Measurements from ENCODE around the gene GALNTL6.

Gene GALNTL6

DNA sequence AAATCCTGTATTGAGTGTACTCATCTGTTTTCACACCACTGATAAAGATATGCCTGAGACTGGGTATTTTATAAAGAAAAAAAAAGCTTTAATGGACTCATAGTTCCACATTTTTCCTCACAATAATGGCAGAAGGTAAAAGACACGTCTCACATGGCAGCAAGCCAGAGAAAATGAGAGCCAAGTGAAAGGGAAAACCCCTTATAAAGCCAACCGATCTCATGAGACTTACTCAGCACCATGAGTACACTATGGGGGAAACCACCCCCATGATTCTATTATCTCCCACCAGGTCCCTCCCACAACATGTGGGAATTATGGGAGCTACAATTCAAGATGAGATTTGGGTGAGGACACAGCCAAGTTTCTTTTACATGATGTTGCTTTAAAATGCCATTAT is 171.9 kb downstream of the GALNTL6 start:
- H3K4me3 Mint-ChIP-seq: no peak overlapping the region
- no peaks in the 10 kb centered on the region for H3K36me3 Mint-ChIP-seq (ENCODE audit: low read depth)
- peaks cover 57% of the 10 kb centered on the region for H3K9me3 Mint-ChIP-seq
- H3K4me1 Mint-ChIP-seq (ENCODE audit: low read depth): no peaks in the 10 kb centered on the region
- H3K27ac Mint-ChIP-seq: no peak overlapping the region
- intact Hi-C loops (cut with micrococcal nuclease): no loop called here
- H3K27me3 Mint-ChIP-seq: no peaks in the 10 kb centered on the region

- no peaks in the 10 kb centered on the region for H3K4me1 Mint-ChIP-seq (ENCODE audit: low read depth)
- no peaks in the 10 kb centered on the region for H3K27me3 Mint-ChIP-seq
- peaks cover 16% of the 10 kb centered on the region for H3K9me3 Mint-ChIP-seq
- no peaks in the 10 kb centered on the region for H3K36me3 Mint-ChIP-seq (ENCODE audit: low read depth)
- intact Hi-C loops (cut with micrococcal nuclease): no loop called here
- H3K4me3 Mint-ChIP-seq: no peak overlapping the region
- H3K27ac Mint-ChIP-seq: no peak overlapping the region
Observed at GRCh38 chr4:171993247-171993646, 180.0 kb downstream of the GALNTL6 start.

DNA sequence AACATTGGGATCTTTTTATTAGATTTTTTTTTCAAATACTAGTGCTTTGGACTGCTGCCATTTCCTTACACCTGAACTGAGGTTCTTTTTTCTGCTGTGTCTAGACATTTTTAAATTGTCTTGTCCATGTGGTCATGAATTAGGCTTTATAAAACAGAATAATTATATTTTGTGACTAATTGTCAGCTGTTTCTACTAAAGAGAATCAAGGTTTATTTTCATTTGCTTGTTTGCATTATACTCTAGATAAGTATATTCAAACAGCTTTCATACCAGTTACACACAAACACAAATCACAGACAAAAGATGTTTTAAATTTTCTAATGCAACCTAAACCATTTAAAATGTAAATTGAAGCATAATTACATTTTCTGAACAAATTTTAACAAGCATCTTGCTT is 194.7 kb downstream of the GALNTL6 start:
- intact Hi-C loops (cut with micrococcal nuclease): no loop called here
- Mint-ChIP-seq H3K27me3 (no peaks in the 10 kb centered on the region), H3K36me3 (ENCODE audit: low read depth) (no peaks in the 10 kb centered on the region), H3K9me3 (no peaks in the 10 kb centered on the region), H3K4me3 (no peak overlapping the region), H3K4me1 (ENCODE audit: low read depth) (peaks cover 5% of the 10 kb centered on the region), H3K27ac (no peak overlapping the region)

- intact Hi-C loops (cut with micrococcal nuclease): no loop called here
- Mint-ChIP-seq H3K4me1 (ENCODE audit: low read depth) (peaks cover 5% of the 10 kb centered on the region), H3K4me3 (no peak overlapping the region), H3K36me3 (ENCODE audit: low read depth) (no peaks in the 10 kb centered on the region), H3K9me3 (no peaks in the 10 kb centered on the region), H3K27ac (no peak overlapping the region), H3K27me3 (no peaks in the 10 kb centered on the region)
Observed at GRCh38 chr4:172009446-172010230, 196.4 kb downstream of the GALNTL6 start.

- H3K4me1 Mint-ChIP-seq (ENCODE audit: low read depth): peaks cover 5% of the 10 kb centered on the region
- peaks cover 2% of the 10 kb centered on the region for H3K9me3 Mint-ChIP-seq
- H3K27ac Mint-ChIP-seq: no peak overlapping the region
- H3K4me3 Mint-ChIP-seq: no peak overlapping the region
- intact Hi-C loops (cut with micrococcal nuclease): no loop called here
- no peaks in the 10 kb centered on the region for H3K36me3 Mint-ChIP-seq (ENCODE audit: low read depth)
- no peaks in the 10 kb centered on the region for H3K27me3 Mint-ChIP-seq
Observed at GRCh38 chr4:172011196-172011595, 198.0 kb downstream of the GALNTL6 start.

- Mint-ChIP-seq H3K4me3 (no peak overlapping the region), H3K27ac (no peak overlapping the region), H3K36me3 (ENCODE audit: low read depth) (no peaks in the 10 kb centered on the region), H3K27me3 (no peaks in the 10 kb centered on the region), H3K4me1 (ENCODE audit: low read depth) (no peaks in the 10 kb centered on the region), H3K9me3 (peaks cover 28% of the 10 kb centered on the region)
- intact Hi-C loops (cut with micrococcal nuclease): no loop called here
Observed at GRCh38 chr4:172018358-172018757, 205.2 kb downstream of the GALNTL6 start.

- Mint-ChIP-seq H3K9me3 (no peaks in the 10 kb centered on the region), H3K27ac (no peak overlapping the region), H3K4me1 (ENCODE audit: low read depth) (no peaks in the 10 kb centered on the region), H3K27me3 (no peaks in the 10 kb centered on the region), H3K36me3 (ENCODE audit: low read depth) (no peaks in the 10 kb centered on the region), H3K4me3 (no peak overlapping the region)
- intact Hi-C loops (cut with micrococcal nuclease): no loop called here
Observed at GRCh38 chr4:172035562-172035961, 222.4 kb downstream of the GALNTL6 start.

DNA sequence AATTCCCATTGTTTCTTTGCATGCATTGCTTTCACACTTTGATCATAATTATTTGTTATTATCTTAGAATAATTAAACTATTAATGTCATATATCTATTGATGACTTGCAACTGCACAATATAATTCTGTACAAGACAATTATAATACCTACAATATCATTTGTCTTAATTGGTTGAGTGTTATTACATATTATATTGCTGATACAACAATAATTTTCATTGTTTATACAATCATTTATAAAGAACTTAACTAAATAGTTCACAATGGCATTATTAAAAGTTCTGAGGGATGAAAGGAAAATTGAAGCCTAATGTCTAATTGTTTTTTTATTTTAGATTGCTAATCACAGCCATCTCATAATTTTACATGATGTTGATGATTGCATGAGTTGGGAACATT is 227.6 kb downstream of the GALNTL6 start:
- intact Hi-C loops (cut with micrococcal nuclease): no loop called here
- Mint-ChIP-seq H3K27me3 (no peaks in the 10 kb centered on the region), H3K9me3 (no peaks in the 10 kb centered on the region), H3K4me1 (ENCODE audit: low read depth) (no peaks in the 10 kb centered on the region), H3K36me3 (ENCODE audit: low read depth) (no peaks in the 10 kb centered on the region), H3K27ac (no peak overlapping the region), H3K4me3 (no peak overlapping the region)

GRCh38 chr4:172042714-172043114 is 229.5 kb downstream of the GALNTL6 start:
- intact Hi-C loops (cut with micrococcal nuclease): no loop called here
- Mint-ChIP-seq H3K4me1 (ENCODE audit: low read depth) (no peaks in the 10 kb centered on the region), H3K27me3 (no peaks in the 10 kb centered on the region), H3K36me3 (ENCODE audit: low read depth) (no peaks in the 10 kb centered on the region), H3K4me3 (no peak overlapping the region), H3K9me3 (no peaks in the 10 kb centered on the region), H3K27ac (no peak overlapping the region)

DNA sequence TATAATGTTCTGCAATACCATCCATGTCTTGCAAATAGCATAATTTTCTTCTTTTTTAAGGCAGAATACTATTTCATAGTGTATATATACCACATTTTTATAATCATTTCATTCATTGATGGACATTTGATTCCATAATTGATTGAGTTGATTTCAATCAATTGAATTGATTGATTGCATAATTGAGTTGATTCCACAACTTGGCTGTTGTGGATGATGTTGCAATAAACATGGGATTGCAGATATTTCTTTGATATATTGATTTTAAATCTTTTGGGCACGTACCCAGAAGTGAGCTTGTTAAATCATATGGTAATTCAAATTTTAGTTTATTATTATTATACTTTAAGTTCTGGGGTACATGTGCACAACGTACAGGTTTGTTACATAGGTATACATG is 232.8 kb downstream of the GALNTL6 start:
- H3K4me1 Mint-ChIP-seq (ENCODE audit: low read depth): no peaks in the 10 kb centered on the region
- H3K36me3 Mint-ChIP-seq (ENCODE audit: low read depth): no peaks in the 10 kb centered on the region
- no peaks in the 10 kb centered on the region for H3K27me3 Mint-ChIP-seq
- H3K27ac Mint-ChIP-seq: no peak overlapping the region
- H3K9me3 Mint-ChIP-seq: no peaks in the 10 kb centered on the region
- intact Hi-C loops (cut with micrococcal nuclease): no loop called here
- H3K4me3 Mint-ChIP-seq: no peak overlapping the region

GRCh38 chr4:172048666-172049065 is 235.5 kb downstream of the GALNTL6 start:
- no peaks in the 10 kb centered on the region for H3K9me3 Mint-ChIP-seq
- no peaks in the 10 kb centered on the region for H3K36me3 Mint-ChIP-seq (ENCODE audit: low read depth)
- H3K4me3 Mint-ChIP-seq: no peak overlapping the region
- H3K4me1 Mint-ChIP-seq (ENCODE audit: low read depth): no peaks in the 10 kb centered on the region
- no peaks in the 10 kb centered on the region for H3K27me3 Mint-ChIP-seq
- H3K27ac Mint-ChIP-seq: no peak overlapping the region
- intact Hi-C loops (cut with micrococcal nuclease): no loop called here

- intact Hi-C loops (cut with micrococcal nuclease): no loop called here
- no peaks in the 10 kb centered on the region for H3K27me3 Mint-ChIP-seq
- no peaks in the 10 kb centered on the region for H3K36me3 Mint-ChIP-seq (ENCODE audit: low read depth)
- H3K9me3 Mint-ChIP-seq: no peaks in the 10 kb centered on the region
- H3K4me3 Mint-ChIP-seq: no peak overlapping the region
- H3K27ac Mint-ChIP-seq: no peak overlapping the region
- no peaks in the 10 kb centered on the region for H3K4me1 Mint-ChIP-seq (ENCODE audit: low read depth)
Observed at GRCh38 chr4:172050911-172051310, 237.7 kb downstream of the GALNTL6 start.

DNA sequence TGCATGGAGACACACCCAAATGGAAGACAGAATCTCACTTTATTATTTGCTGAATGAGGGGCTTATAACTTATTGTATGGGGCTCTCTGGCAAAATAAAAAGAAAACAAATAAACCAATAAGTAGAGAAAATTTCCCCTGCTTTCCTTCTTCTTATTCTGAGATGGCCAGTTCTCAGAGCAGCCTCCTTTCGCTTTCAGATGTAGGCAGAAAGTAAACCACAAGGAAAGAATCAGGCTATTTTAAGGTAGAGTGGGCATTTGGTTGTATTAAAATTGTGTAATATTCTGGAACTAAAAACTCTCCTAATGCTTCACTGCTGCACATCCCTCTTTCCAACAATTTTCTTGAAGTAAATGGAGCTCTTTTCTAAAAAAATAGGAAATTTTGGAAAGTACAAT is 241.8 kb downstream of the GALNTL6 start:
- Mint-ChIP-seq H3K27ac (no peak overlapping the region), H3K36me3 (ENCODE audit: low read depth) (no peaks in the 10 kb centered on the region), H3K9me3 (no peaks in the 10 kb centered on the region), H3K4me1 (ENCODE audit: low read depth) (no peaks in the 10 kb centered on the region), H3K4me3 (no peak overlapping the region), H3K27me3 (no peaks in the 10 kb centered on the region)
- intact Hi-C loops (cut with micrococcal nuclease): no loop called here

- H3K36me3 Mint-ChIP-seq (ENCODE audit: low read depth): no peaks in the 10 kb centered on the region
- no peak overlapping the region for H3K4me3 Mint-ChIP-seq
- no peaks in the 10 kb centered on the region for H3K9me3 Mint-ChIP-seq
- H3K4me1 Mint-ChIP-seq (ENCODE audit: low read depth): no peaks in the 10 kb centered on the region
- intact Hi-C loops (cut with micrococcal nuclease): no loop called here
- H3K27ac Mint-ChIP-seq: no peak overlapping the region
- no peaks in the 10 kb centered on the region for H3K27me3 Mint-ChIP-seq
Observed at GRCh38 chr4:172055498-172055897, 242.3 kb downstream of the GALNTL6 start.

DNA sequence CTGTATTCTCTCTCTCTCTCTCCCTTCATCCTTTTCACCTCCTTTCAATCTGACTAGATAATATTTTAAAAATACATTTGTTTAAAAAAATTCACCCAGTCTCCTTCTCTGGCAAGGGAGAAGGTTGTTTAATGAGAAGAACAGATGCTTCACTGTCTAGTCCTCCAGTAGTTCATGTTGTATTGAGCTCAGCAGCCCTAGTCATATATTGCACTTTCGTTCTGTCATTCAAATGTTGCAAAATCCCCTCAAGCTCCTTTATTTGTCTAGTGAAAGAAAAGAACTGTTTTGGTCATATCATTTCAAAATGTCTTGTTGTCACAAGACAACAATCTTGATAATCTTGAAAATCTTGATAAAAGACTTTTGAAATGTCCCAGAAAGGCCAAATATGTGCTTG is 248.0 kb downstream of the GALNTL6 start:
- no peaks in the 10 kb centered on the region for H3K4me1 Mint-ChIP-seq (ENCODE audit: low read depth)
- H3K27ac Mint-ChIP-seq: no peak overlapping the region
- intact Hi-C loops (cut with micrococcal nuclease): no loop called here
- peaks cover 16% of the 10 kb centered on the region for H3K9me3 Mint-ChIP-seq
- H3K4me3 Mint-ChIP-seq: no peak overlapping the region
- no peaks in the 10 kb centered on the region for H3K27me3 Mint-ChIP-seq
- H3K36me3 Mint-ChIP-seq (ENCODE audit: low read depth): no peaks in the 10 kb centered on the region
